ENCODE results near the gene DIS3L2. TPM values are rescaled to one million over a fixed set of nuclear protein-coding genes. Genes with fewer than 3 reads are reported as not detected.

The DIS3L2 gene
- total RNA-seq, 3 donors from 2014 or later, result 28.5 to 43.0 (median 42.5) TPM

- ATAC-seq (no peak), DNase-seq (no peak)
- H3K9me3 ChIP-seq, result peaks cover 3% of the 10 kb centered on the region
- intact Hi-C loops (cut with DNase I, micrococcal nuclease), result no loop called here
- H3K36me3 ChIP-seq (ENCODE audit: low read depth), result no peaks in the 10 kb centered on the region
- TF ChIP-seq, protein P1, sequence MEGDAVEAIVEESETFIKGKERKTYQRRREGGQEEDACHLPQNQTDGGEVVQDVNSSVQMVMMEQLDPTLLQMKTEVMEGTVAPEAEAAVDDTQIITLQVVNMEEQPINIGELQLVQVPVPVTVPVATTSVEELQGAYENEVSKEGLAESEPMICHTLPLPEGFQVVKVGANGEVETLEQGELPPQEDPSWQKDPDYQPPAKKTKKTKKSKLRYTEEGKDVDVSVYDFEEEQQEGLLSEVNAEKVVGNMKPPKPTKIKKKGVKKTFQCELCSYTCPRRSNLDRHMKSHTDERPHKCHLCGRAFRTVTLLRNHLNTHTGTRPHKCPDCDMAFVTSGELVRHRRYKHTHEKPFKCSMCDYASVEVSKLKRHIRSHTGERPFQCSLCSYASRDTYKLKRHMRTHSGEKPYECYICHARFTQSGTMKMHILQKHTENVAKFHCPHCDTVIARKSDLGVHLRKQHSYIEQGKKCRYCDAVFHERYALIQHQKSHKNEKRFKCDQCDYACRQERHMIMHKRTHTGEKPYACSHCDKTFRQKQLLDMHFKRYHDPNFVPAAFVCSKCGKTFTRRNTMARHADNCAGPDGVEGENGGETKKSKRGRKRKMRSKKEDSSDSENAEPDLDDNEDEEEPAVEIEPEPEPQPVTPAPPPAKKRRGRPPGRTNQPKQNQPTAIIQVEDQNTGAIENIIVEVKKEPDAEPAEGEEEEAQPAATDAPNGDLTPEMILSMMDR (IDR thresholded peaks at IDR 0.05), result no peak
- H3K4me3 ChIP-seq, result no peak overlapping the region
- H3K4me1 ChIP-seq (ENCODE audit: low read depth), result no peaks in the 10 kb centered on the region
Measured at GRCh38 chr2:232278534-232278933, 317.0 kb downstream of the DIS3L2 start.

- Histone ChIP-seq H3K9me3 (peaks cover 3% of the 10 kb centered on the region), H3K4me3 (no peak overlapping the region), H3K4me1 (ENCODE audit: low read depth) (no peaks in the 10 kb centered on the region), H3K36me3 (ENCODE audit: low read depth) (no peaks in the 10 kb centered on the region)
- ATAC-seq (no peak), DNase-seq (no peak)
- TF ChIP-seq, protein P1 (IDR thresholded peaks at IDR 0.05), result no peak
- intact Hi-C loops (cut with DNase I, micrococcal nuclease), result no loop called here
Measured at GRCh38 chr2:232280341-232280740, 318.8 kb downstream of the DIS3L2 start.

DNA sequence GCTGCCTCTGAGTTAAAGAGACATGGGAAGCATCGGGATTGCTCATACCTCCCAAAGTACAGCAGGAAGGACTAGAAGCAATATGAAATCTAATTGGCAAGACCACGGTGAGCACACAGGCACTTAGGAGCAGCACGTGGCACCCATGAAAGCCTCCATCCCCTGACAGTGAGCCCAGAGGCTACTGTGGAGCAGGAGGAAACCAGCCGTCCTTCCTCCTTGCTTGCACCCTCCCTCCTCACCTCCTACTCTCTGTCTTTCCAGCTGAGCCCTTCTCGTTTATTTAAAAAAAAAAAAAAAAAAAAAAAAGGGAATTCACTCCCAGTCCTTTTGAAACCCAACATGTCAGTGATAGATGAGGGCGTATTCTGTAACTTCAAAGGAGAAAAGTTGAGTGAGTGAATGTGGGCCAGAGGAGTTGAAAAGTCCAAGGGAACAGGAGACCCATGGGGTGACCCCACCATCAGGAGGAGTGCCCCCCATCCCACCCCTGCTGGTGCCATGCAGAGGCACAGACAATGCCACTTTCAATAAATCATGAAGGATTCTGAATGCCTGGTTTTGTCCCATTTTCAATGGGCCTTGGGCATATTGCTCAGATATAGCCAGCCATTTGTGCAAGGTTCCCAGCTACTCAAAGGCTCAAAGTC lies 320.5 kb downstream of the DIS3L2 start:
- ATAC-seq, result no peak
- no peak for DNase-seq
- Histone ChIP-seq H3K36me3 (ENCODE audit: low read depth) (no peaks in the 10 kb centered on the region), H3K4me1 (ENCODE audit: low read depth) (no peaks in the 10 kb centered on the region), H3K4me3 (no peak overlapping the region), H3K9me3 (peaks cover 3% of the 10 kb centered on the region)
- TF ChIP-seq, protein P1 (IDR thresholded peaks at IDR 0.05), result no peak
- intact Hi-C loops (cut with DNase I, micrococcal nuclease), result no loop called here

DNA sequence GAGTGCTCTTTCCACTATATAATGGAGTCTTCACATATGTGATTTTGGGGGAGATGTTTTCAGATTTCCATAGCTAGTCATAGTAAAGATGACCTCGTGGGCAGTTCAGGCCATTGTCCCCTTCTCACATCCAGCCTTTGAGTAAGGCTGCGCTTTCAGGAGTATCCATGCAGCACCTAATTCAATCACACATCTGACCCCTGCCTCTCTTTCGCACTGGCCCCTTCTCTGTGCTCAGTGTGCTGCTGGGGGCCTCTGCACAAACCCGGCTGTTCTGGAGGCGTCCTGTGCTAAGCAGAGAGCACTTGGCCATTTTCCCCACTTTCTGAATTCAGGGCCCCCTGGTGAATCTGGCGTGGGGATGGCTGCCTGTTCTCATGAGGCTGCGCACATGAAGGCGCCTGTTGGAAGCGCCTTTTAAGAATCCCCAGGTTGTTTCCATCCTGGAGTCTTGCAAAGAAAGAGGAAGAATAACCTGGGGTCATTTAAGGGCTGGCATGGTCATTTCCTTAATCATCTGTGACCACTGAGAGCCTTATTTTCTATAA lies 321.1 kb downstream of the DIS3L2 start:
- Histone ChIP-seq H3K36me3 (ENCODE audit: low read depth) (no peaks in the 10 kb centered on the region), H3K4me1 (ENCODE audit: low read depth) (no peaks in the 10 kb centered on the region), H3K4me3 (no peak overlapping the region), H3K9me3 (peaks cover 3% of the 10 kb centered on the region)
- TF ChIP-seq, protein P1 (IDR thresholded peaks at IDR 0.05), result no peak
- intact Hi-C loops (cut with DNase I, micrococcal nuclease), result no loop called here
- no peak for ATAC-seq
- no peak for DNase-seq

- H3K4me3 ChIP-seq, result no peak overlapping the region
- ATAC-seq (no peak), DNase-seq (no peak)
- intact Hi-C loops (cut with DNase I, micrococcal nuclease), result no loop called here
- no peaks in the 10 kb centered on the region for H3K4me1 ChIP-seq (ENCODE audit: low read depth)
- TF ChIP-seq, protein P1 (IDR thresholded peaks at IDR 0.05), result no peak
- no peaks in the 10 kb centered on the region for H3K36me3 ChIP-seq (ENCODE audit: low read depth)
- no peaks in the 10 kb centered on the region for H3K9me3 ChIP-seq
Measured at GRCh38 chr2:232286001-232286868, 324.7 kb downstream of the DIS3L2 start.

Measured in mucosa of descending colon (tissue), 3 donors.